Ascending aorta (tissue), 2 donors: ENCODE results near the gene SS18L1. TPM values are rescaled to one million over a fixed set of nuclear protein-coding genes. Genes with fewer than 3 reads are reported as not detected.

Experiments
- DNase-seq, 2 donors: peaks; one replicate each; pipeline ENCODE4 v3.0.0-alpha.2; 2019; ENCODE audit warnings: low spot score in 2 of 2
- H3K27ac ChIP-seq, 2 donors: fragments of 200-600 bp; sonication (generic); one replicate each; pipeline ENCODE4 v1.5.1; 2016 to 2017; ENCODE audit warnings: mild to moderate bottlenecking in 1 of 2
- H3K27me3 ChIP-seq: fragments of 200-600 bp; sonication (generic); one replicate; pipeline ENCODE4 v1.5.1; 2017
- H3K36me3 ChIP-seq, 2 donors: fragments of 200-600 bp; sonication (generic); one replicate each; pipeline ENCODE4 v1.5.1; 2016
- H3K4me1 ChIP-seq, 2 donors: fragments of 200-600 bp; sonication (generic); one replicate each; pipeline ENCODE4 v1.5.1; 2016 to 2017; ENCODE audit warnings: mild to moderate bottlenecking in 1 of 2
- H3K4me3 ChIP-seq, 2 donors: fragments of 200-600 bp; sonication (generic); one replicate each; pipeline ENCODE4 v1.5.1; 2016 to 2017; ENCODE audit warnings: mild to moderate bottlenecking in 1 of 2
- H3K9me3 ChIP-seq, 2 donors: fragments of 200-600 bp; sonication (generic); one replicate each; pipeline ENCODE4 v1.5.1; 2016
- CTCF ChIP-seq, 3 experiments: fragments of 200-600 bp in 2 of 3; fragments of 450-650 bp in 1 of 3; sonication (generic) in 2 of 3; IDR thresholded peaks; one replicate each; pipeline ENCODE4 v1.5.1; 2016 to 2019; ENCODE audit warnings: antibody characterized with exemption in 3 of 3, mild to moderate bottlenecking in 1 of 3, moderate library complexity in 1 of 3
- intact Hi-C: fragments of 100-400 bp; cut with DNase I; formaldehyde crosslinking; loops from one replicate; pipeline ENCODE4 v1.15.1; 2023
- total RNA-seq: library from RNA; depleted of rRNA; stranded (reverse); fragments of >200 nt; gene quantifications from one replicate; pipeline ENCODE4 v1.1.0, GENCODE V29; 2016

Gene SS18L1
- total RNA-seq, 1 donor from 2014 or later: 39.8 TPM

DNA sequence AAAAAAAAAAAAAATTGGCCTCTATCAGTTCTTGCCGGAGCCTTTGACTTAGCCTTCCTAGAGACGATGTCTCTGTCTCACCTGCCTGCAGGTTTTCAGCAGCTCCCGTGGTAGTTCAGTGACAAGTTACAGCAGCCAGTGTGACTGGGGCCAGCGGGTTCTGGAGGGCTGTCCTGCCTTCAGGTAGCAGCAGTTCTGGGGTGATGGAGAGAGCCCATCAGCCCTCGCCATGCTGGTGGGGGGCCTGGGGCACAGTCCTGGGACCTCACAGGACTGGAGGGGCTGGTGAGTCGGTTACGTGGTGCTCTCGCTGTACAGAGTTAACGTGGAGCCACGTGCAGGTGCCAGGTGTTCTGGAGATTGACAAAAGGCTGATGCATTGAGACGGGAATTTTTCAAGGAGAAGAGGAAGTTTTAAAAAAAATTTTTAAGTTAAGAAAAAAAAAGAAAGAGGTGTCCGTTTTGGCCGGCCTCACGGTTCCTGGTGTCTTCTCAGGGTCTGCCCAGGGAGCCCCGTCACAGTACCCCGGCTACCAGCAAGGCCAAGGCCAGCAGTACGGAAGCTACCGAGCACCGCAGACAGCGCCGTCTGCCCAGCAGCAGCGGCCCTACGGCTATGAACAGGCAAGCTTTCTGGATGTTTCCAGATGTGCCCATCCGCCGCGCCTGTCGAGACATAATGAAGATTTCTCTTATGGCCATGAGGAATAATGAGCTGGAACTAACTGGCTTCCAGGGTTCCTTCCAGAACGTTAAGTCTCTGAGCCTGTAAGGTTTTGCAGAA, 30.6 kb downstream of the SS18L1 start:
- H3K36me3 ChIP-seq: peaks cover 20 to 44% of the 10 kb centered on the region in 2 donors
- intact Hi-C loops: no loop called here

GRCh38 chr20:62174870-62175624, 31.5 kb downstream of the SS18L1 start:
- Histone ChIP-seq H3K4me3 (no peak overlapping the region), H3K27me3 (no peaks in the 10 kb centered on the region), H3K36me3 (peaks cover 20 to 36% of the 10 kb centered on the region in 2 donors), H3K9me3 (no peaks in the 10 kb centered on the region), H3K4me1 (no peaks in the 10 kb centered on the region), H3K27ac (no peak overlapping the region)
- DNase-seq: no peak
- intact Hi-C loops: no loop called here
- TF ChIP-seq CTCF (IDR thresholded peaks at IDR 0.05): no peak

More for the DNA sequence above, 30.6 kb downstream of the SS18L1 start:
- Histone ChIP-seq H3K9me3 (no peaks in the 10 kb centered on the region), H3K4me1 (no peaks in the 10 kb centered on the region), H3K4me3 (no peak overlapping the region), H3K27me3 (no peaks in the 10 kb centered on the region), H3K27ac (no peak overlapping the region)
- DNase-seq: no peak
- no peak for TF ChIP-seq CTCF (IDR thresholded peaks at IDR 0.05)

DNA sequence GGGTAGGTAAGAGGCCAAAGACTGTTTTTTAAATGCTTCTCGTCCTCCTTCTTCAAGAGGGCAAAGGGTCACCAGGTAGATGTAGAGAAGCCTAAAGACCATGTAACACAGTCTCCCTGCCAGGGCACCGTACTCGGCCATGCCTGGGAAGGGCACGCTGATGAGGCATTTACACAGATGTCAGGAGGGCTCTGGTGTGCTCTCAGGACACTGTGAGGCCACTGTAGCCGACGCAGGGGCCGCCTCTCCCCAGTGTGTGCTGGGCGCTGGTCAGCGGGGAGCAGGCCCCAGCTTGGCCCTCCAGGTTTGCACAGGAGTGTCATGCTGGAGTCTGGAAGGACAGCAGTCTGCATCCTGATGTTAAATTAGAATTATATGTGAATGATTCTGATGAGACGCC, 32.1 kb downstream of the SS18L1 start:
- Histone ChIP-seq H3K27me3 (no peaks in the 10 kb centered on the region), H3K27ac (no peak overlapping the region), H3K36me3 (peaks cover 20 to 35% of the 10 kb centered on the region in 2 donors), H3K4me1 (no peaks in the 10 kb centered on the region), H3K9me3 (no peaks in the 10 kb centered on the region), H3K4me3 (no peak overlapping the region)
- no peak for TF ChIP-seq CTCF (IDR thresholded peaks at IDR 0.05)
- intact Hi-C loops: no loop called here
- DNase-seq: no peak

GRCh38 chr20:62176866-62177265, 33.3 kb downstream of the SS18L1 start:
- no peak overlapping the region for H3K27ac ChIP-seq
- DNase-seq: no peak
- H3K4me1 ChIP-seq: no peaks in the 10 kb centered on the region
- TF ChIP-seq CTCF (IDR thresholded peaks at IDR 0.05): no peak
- peaks cover 20 to 35% of the 10 kb centered on the region in 2 donors for H3K36me3 ChIP-seq
- intact Hi-C loops: no loop called here
- no peak overlapping the region for H3K4me3 ChIP-seq
- H3K9me3 ChIP-seq: no peaks in the 10 kb centered on the region
- no peaks in the 10 kb centered on the region for H3K27me3 ChIP-seq

GRCh38 chr20:62177307-62177706, 33.7 kb downstream of the SS18L1 start:
- intact Hi-C loops: no loop called here
- Histone ChIP-seq H3K27ac (no peak overlapping the region), H3K4me1 (peaks cover 0 to 4% of the 10 kb centered on the region in 2 donors), H3K4me3 (no peak overlapping the region), H3K27me3 (no peaks in the 10 kb centered on the region), H3K9me3 (no peaks in the 10 kb centered on the region), H3K36me3 (peaks cover 20 to 35% of the 10 kb centered on the region in 2 donors)
- TF ChIP-seq CTCF (IDR thresholded peaks at IDR 0.05): no peak
- no peak for DNase-seq
